Measurements from ENCODE around the gene TMF1. TPM values are rescaled to one million over a fixed set of nuclear protein-coding genes. Genes with fewer than 3 reads are reported as not detected.

Gene TMF1
- total RNA-seq, 1 donor from 2014 or later, result 24.4 TPM

DNA sequence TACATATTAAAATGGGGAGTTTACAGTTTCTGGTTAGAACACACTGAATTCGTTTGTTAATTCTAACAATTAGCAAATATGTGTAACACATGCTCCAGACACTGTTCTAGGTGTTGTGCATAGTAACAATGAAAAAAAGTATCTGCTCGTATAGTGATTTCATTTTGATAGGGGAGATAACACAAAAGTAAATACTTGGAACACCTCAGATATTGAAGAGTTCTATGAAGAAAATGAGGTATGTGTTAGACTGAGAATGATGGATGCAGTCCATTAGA is 6.8 kb upstream of the TMF1 start:
- TF ChIP-seq, protein P1, sequence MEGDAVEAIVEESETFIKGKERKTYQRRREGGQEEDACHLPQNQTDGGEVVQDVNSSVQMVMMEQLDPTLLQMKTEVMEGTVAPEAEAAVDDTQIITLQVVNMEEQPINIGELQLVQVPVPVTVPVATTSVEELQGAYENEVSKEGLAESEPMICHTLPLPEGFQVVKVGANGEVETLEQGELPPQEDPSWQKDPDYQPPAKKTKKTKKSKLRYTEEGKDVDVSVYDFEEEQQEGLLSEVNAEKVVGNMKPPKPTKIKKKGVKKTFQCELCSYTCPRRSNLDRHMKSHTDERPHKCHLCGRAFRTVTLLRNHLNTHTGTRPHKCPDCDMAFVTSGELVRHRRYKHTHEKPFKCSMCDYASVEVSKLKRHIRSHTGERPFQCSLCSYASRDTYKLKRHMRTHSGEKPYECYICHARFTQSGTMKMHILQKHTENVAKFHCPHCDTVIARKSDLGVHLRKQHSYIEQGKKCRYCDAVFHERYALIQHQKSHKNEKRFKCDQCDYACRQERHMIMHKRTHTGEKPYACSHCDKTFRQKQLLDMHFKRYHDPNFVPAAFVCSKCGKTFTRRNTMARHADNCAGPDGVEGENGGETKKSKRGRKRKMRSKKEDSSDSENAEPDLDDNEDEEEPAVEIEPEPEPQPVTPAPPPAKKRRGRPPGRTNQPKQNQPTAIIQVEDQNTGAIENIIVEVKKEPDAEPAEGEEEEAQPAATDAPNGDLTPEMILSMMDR (IDR thresholded peaks at IDR 0.05), result no peak
- no peak for TF ChIP-seq EZH2phosphoT487 (IDR thresholded peaks at IDR 0.05)
- no peak for TF ChIP-seq EZH2 (IDR thresholded peaks at IDR 0.05)
- no peaks in the 10 kb centered on the region for H3K27me3 Mint-ChIP-seq (ENCODE audit: insufficient read depth, low read depth)
- Histone ChIP-seq H3K4me2 (no peak overlapping the region), H3K36me3 (peaks cover 36% of the 10 kb centered on the region), H3K4me1 (no peaks in the 10 kb centered on the region), H3K9ac (no peak overlapping the region), H3K4me3 (no peak overlapping the region), H3K27me3 (no peaks in the 10 kb centered on the region), H3K27ac (no peak overlapping the region), H3K9me3 (ENCODE audit: low read depth) (no peaks in the 10 kb centered on the region), H4K20me1 (ENCODE audit: low read depth) (no peaks in the 10 kb centered on the region), H3K79me2 (ENCODE audit: low read depth) (no peaks in the 10 kb centered on the region), H3F3A (ENCODE audit: low read depth) (peaks cover under 1% of the 10 kb centered on the region), H2AFZ (replicated peaks) (no peak overlapping the region)
- no peak for DNase-seq (ENCODE audit: low spot score)
- no peaks in the 10 kb centered on the region for H3K4me1 Mint-ChIP-seq
- H3K4me3 Mint-ChIP-seq, result no peak overlapping the region
- no peak overlapping the region for H3K27ac Mint-ChIP-seq
- no peaks in the 10 kb centered on the region for H3K9me3 Mint-ChIP-seq
- H3K36me3 Mint-ChIP-seq, result peaks cover 36% of the 10 kb centered on the region

DNA sequence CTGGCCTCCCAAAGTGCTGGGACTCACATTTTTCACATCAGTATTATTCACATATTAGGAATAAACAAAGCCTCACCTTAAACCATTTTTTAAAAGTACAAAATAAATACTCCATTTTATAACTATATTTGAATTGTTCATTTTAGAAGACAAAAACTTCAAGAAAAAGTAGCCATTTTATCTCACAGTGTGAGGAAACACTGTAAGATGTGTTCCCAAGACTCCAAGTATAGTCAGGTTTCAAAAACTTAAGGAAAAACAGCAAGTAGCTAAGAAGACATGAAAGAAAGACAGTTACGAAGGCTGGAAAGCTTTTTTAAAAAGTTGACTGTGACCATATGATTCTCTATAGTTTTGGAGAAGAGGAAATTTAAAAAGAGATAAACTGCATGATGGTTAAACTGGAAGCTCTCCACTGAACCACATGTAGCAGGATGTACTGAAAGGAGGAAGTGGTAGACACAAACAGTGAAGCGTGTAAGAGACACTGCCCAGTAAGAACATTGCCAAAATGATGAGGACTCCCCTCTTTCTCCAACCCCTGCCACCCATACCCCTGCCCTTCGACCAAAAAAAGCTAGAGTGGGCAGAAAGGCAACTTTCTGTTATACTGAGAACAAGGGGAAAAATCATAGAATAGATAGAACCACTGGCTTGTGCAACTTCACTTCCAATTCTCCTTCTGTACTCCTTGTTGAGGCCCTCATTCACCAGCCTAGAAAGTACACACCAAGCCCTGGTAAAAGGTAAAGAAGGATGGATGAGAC is 6.2 kb upstream of the TMF1 start:
- peaks cover 36% of the 10 kb centered on the region for H3K36me3 Mint-ChIP-seq
- Histone ChIP-seq H3K27me3 (no peaks in the 10 kb centered on the region), H3F3A (ENCODE audit: low read depth) (peaks cover 6% of the 10 kb centered on the region), H3K79me2 (ENCODE audit: low read depth) (no peaks in the 10 kb centered on the region), H3K4me3 (no peak overlapping the region), H3K9me3 (ENCODE audit: low read depth) (no peaks in the 10 kb centered on the region), H4K20me1 (ENCODE audit: low read depth) (no peaks in the 10 kb centered on the region), H3K36me3 (peaks cover 36% of the 10 kb centered on the region), H3K4me2 (no peak overlapping the region), H3K27ac (no peak overlapping the region), H3K9ac (no peak overlapping the region), H2AFZ (replicated peaks) (no peak overlapping the region), H3K4me1 (no peaks in the 10 kb centered on the region)
- no peaks in the 10 kb centered on the region for H3K27me3 Mint-ChIP-seq (ENCODE audit: insufficient read depth, low read depth)
- H3K9me3 Mint-ChIP-seq, result no peaks in the 10 kb centered on the region
- no peaks in the 10 kb centered on the region for H3K4me1 Mint-ChIP-seq
- no peak overlapping the region for H3K4me3 Mint-ChIP-seq
- no peak for DNase-seq (ENCODE audit: low spot score)
- TF ChIP-seq EZH2phosphoT487 (IDR thresholded peaks at IDR 0.05) (no peak), EZH2 (IDR thresholded peaks at IDR 0.05) (no peak)
- TF ChIP-seq, protein P1 (IDR thresholded peaks at IDR 0.05), result no peak
- H3K27ac Mint-ChIP-seq, result no peak overlapping the region

DNA sequence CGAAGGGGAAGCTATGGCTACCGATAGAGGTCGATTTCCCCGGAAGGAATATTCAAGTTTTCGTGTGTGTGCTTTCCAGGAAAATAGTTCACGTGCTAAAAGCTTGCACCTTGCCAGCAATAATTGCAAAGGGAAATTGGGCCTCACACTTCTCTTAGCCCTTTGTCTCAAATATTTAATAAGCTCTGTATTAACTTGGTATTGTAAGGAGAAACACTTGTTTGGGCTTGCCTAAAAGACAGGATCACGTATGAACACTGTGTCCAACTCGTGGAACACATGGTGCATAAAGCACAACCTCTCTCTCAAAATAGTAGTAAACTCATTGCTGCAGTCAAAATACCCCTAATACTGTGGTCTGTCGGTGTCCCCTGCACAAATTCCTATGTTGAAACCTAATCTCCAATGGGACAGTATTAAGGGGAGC is 352 bp upstream of the TMF1 start:
- no peaks in the 10 kb centered on the region for H4K20me1 ChIP-seq (ENCODE audit: low read depth)
- H3K79me2 ChIP-seq (ENCODE audit: low read depth), result peaks cover 28% of the 10 kb centered on the region
- no peak for DNase-seq (ENCODE audit: low spot score)
- H3F3A ChIP-seq (ENCODE audit: low read depth), result peaks cover 24% of the 10 kb centered on the region
- peak overlapping the region; percentile 85 for H3K4me2 ChIP-seq
- H2AFZ ChIP-seq (replicated peaks), result peak overlapping the region; percentile 85
- TF ChIP-seq, protein P1 (IDR thresholded peaks at IDR 0.05), result no peak
- no peak for TF ChIP-seq EZH2phosphoT487 (IDR thresholded peaks at IDR 0.05)
- TF ChIP-seq EZH2 (IDR thresholded peaks at IDR 0.05), result no peak
- H3K4me1 Mint-ChIP-seq, result peaks cover 21% of the 10 kb centered on the region
- H3K36me3 ChIP-seq, result peaks cover 20% of the 10 kb centered on the region
- peak overlapping the region; percentile 96 for H3K4me3 Mint-ChIP-seq
- peak overlapping the region; percentile 13 for H3K27ac ChIP-seq
- H3K4me3 ChIP-seq, result peak overlapping the region; percentile 85
- H3K27me3 Mint-ChIP-seq (ENCODE audit: insufficient read depth, low read depth), result peaks cover 4% of the 10 kb centered on the region
- H3K27ac Mint-ChIP-seq, result peak overlapping the region; percentile 97
- peaks cover 9% of the 10 kb centered on the region for H3K4me1 ChIP-seq
- no peaks in the 10 kb centered on the region for H3K9me3 ChIP-seq (ENCODE audit: low read depth)
- H3K9me3 Mint-ChIP-seq, result no peaks in the 10 kb centered on the region
- no peak overlapping the region for H3K9ac ChIP-seq
- H3K27me3 ChIP-seq, result no peaks in the 10 kb centered on the region
- peaks cover 8% of the 10 kb centered on the region for H3K36me3 Mint-ChIP-seq
